Measurements from ENCODE around the gene ZRANB1.

The ZRANB1 gene

DNA sequence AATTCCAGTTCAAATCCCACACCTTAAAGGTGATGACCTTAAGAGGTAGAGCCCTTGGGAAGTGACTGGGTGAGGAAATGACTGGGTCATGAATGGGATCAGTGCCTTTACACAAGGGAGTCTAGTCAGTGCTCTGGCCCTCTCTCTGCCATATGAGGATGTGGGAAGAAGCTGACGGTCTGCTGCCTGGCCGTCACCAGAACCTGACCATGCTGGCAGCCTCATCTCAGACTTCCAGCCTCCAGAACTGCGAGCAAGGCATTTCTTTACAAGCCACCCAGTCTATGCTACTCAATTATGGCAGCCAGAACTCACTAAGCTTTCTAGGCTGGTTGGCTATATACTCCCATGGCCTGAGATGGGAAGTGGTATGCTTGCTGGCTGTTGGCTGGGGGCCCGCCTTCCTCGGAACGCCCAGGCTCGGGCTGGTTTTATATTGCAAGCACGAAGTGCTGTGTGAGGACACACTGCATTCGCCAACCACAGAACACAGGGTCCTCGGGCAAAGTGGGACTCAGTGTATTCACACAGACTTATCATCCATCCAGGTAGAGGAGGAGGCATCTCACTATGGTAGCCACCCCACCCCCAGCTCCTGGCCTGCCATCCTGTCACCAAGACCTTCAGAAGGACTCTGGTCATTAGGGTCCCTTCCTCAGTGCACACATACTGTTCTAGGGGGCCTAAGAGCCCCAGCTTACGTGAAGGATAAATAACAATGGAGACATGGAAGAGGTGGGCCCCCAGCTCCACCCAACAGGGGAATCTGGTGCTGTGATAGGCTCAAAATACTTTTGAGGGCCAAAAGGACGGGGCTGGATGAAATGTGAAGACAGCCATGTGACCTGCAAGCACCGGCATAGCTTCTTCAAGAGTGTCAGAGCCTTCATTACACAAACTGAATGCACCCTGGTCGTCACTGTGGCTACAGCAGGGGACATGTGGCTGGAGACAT lies 49.0 kb downstream of the ZRANB1 start:
- Histone ChIP-seq H3K9me3 (ENCODE audit: control insufficient read depth in 5 of 5, low read length in 5 of 5) (no peaks in the 10 kb centered on the region), H3K9ac (ENCODE audit: low read length in 5 of 5) (no peak overlapping the region), H3K36me3 (ENCODE audit: control insufficient read depth in 5 of 5, insufficient read depth in 5 of 5, low read length in 5 of 5) (peaks cover 8 to 74% (median 72%) of the 10 kb centered on the region in 5 donors), H3K4me1 (ENCODE audit: control insufficient read depth in 5 of 5, insufficient read depth in 5 of 5, low read length in 5 of 5) (peaks cover 0 to 5% (median 0%) of the 10 kb centered on the region in 5 donors), H3K27ac (ENCODE audit: low read depth, low read length) (no peak overlapping the region), H3K4me3 (ENCODE audit: low read depth in 1 of 5, low read length in 5 of 5) (no peak overlapping the region), H3K27me3 (ENCODE audit: control insufficient read depth in 5 of 5, insufficient read depth in 4 of 5, low read length in 5 of 5) (no peaks in the 10 kb centered on the region)

DNA sequence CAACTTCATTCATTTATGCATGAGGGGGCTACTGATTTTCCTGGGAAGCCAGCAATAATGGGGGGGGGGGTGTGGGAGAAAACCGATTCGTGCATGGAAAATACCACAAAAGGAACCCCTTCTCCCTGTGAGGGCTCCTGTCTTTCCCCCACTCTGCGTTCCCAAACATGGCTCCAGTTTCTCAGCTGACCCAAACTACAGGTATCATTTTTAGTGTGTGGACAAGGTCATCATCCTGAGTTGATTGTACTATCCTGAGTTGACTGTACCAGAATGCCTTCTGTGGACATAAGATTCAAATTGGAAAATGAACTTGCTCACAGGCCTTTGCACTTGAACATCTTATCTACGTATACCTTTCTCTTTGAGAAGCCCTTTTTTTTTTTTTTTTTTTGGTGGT lies 49.9 kb downstream of the ZRANB1 start:
- Histone ChIP-seq H3K9me3 (ENCODE audit: control insufficient read depth in 5 of 5, low read length in 5 of 5) (no peaks in the 10 kb centered on the region), H3K36me3 (ENCODE audit: control insufficient read depth in 5 of 5, insufficient read depth in 5 of 5, low read length in 5 of 5) (peaks cover 7 to 76% (median 72%) of the 10 kb centered on the region in 5 donors), H3K4me3 (ENCODE audit: low read depth in 1 of 5, low read length in 5 of 5) (no peak overlapping the region), H3K27ac (ENCODE audit: low read depth, low read length) (no peak overlapping the region), H3K9ac (ENCODE audit: low read length in 5 of 5) (no peak overlapping the region), H3K4me1 (ENCODE audit: control insufficient read depth in 5 of 5, insufficient read depth in 5 of 5, low read length in 5 of 5) (peaks cover 0 to 5% (median 0%) of the 10 kb centered on the region in 5 donors), H3K27me3 (ENCODE audit: control insufficient read depth in 5 of 5, insufficient read depth in 4 of 5, low read length in 5 of 5) (no peaks in the 10 kb centered on the region)

GRCh38 chr10:124992462-124993344 lies 50.8 kb downstream of the ZRANB1 start:
- no peak overlapping the region for H3K9ac ChIP-seq (ENCODE audit: low read length in 5 of 5)
- H3K36me3 ChIP-seq (ENCODE audit: control insufficient read depth in 5 of 5, insufficient read depth in 5 of 5, low read length in 5 of 5) = peaks cover 4 to 77% (median 75%) of the 10 kb centered on the region in 5 donors
- H3K27ac ChIP-seq (ENCODE audit: low read depth, low read length) = no peak overlapping the region

GRCh38 chr10:124993345-124993708 lies 51.4 kb downstream of the ZRANB1 start:
- H3K36me3 ChIP-seq (ENCODE audit: control insufficient read depth in 5 of 5, insufficient read depth in 5 of 5, low read length in 5 of 5) = peaks cover under 1 to 82% (median 76%) of the 10 kb centered on the region in 5 donors
- no peaks in the 10 kb centered on the region for H3K27me3 ChIP-seq (ENCODE audit: control insufficient read depth in 5 of 5, insufficient read depth in 4 of 5, low read length in 5 of 5)
- H3K27ac ChIP-seq (ENCODE audit: low read depth, low read length) = no peak overlapping the region
- peaks cover 0 to 5% (median 0%) of the 10 kb centered on the region in 5 donors for H3K4me1 ChIP-seq (ENCODE audit: control insufficient read depth in 5 of 5, insufficient read depth in 5 of 5, low read length in 5 of 5)
- H3K4me3 ChIP-seq (ENCODE audit: low read depth in 1 of 5, low read length in 5 of 5) = no peak overlapping the region
- no peak overlapping the region for H3K9ac ChIP-seq (ENCODE audit: low read length in 5 of 5)
- H3K9me3 ChIP-seq (ENCODE audit: control insufficient read depth in 5 of 5, low read length in 5 of 5) = no peaks in the 10 kb centered on the region

More at GRCh38 chr10:124992462-124993344, 50.8 kb downstream of the ZRANB1 start:
- H3K27me3 ChIP-seq (ENCODE audit: control insufficient read depth in 5 of 5, insufficient read depth in 4 of 5, low read length in 5 of 5) = no peaks in the 10 kb centered on the region
- H3K4me1 ChIP-seq (ENCODE audit: control insufficient read depth in 5 of 5, insufficient read depth in 5 of 5, low read length in 5 of 5) = peaks cover 0 to 5% (median 0%) of the 10 kb centered on the region in 5 donors
- H3K9me3 ChIP-seq (ENCODE audit: control insufficient read depth in 5 of 5, low read length in 5 of 5) = no peaks in the 10 kb centered on the region
- H3K4me3 ChIP-seq (ENCODE audit: low read depth in 1 of 5, low read length in 5 of 5) = no peak overlapping the region

DNA sequence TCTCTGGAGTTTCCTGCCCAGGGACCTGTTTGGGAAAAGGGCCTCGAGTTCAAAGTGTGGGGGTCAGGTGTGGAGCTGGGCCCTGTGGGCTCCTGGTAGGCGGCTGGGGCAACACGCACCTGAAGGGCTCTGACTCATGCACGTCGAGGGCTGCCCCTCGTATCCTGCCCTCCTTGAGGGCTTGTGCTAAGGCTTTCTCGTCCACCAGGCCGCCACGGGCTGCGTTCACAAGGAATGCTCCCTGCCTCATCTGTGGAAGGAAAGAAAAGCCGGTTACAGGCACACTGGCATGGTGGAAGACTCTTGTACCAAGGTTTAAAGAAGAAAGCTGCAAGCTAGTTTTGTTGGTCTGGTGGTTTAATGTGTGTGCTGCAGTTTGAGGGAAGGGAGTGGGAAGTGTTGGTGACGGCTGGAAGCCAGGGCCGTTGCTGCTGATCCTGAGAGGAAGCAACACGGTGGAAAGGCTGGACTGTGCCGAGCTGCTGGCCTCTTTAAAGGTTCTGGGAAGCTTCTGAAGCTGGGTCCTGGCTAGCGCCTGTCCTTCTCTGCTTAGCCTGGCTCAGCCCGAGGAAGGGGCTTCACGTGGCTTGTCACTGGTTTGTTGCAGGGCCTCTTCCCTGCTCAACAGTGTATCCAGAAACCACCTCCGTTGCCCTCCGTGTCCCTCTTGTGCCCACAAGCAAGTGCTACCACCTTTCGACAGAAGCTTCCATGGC lies 52.0 kb downstream of the ZRANB1 start:
- Histone ChIP-seq H3K9ac (ENCODE audit: low read length in 5 of 5) (no peak overlapping the region), H3K4me1 (ENCODE audit: control insufficient read depth in 5 of 5, insufficient read depth in 5 of 5, low read length in 5 of 5) (peaks cover 0 to 9% (median 2%) of the 10 kb centered on the region in 5 donors), H3K4me3 (ENCODE audit: low read depth in 1 of 5, low read length in 5 of 5) (no peak overlapping the region), H3K36me3 (ENCODE audit: control insufficient read depth in 5 of 5, insufficient read depth in 5 of 5, low read length in 5 of 5) (peaks cover 0 to 87% (median 76%) of the 10 kb centered on the region in 5 donors), H3K27ac (ENCODE audit: low read depth, low read length) (no peak overlapping the region), H3K9me3 (ENCODE audit: control insufficient read depth in 5 of 5, low read length in 5 of 5) (no peaks in the 10 kb centered on the region), H3K27me3 (ENCODE audit: control insufficient read depth in 5 of 5, insufficient read depth in 4 of 5, low read length in 5 of 5) (no peaks in the 10 kb centered on the region)

- Histone ChIP-seq H3K9ac (ENCODE audit: low read length in 5 of 5) (no peak overlapping the region), H3K27me3 (ENCODE audit: control insufficient read depth in 5 of 5, insufficient read depth in 4 of 5, low read length in 5 of 5) (no peaks in the 10 kb centered on the region), H3K4me1 (ENCODE audit: control insufficient read depth in 5 of 5, insufficient read depth in 5 of 5, low read length in 5 of 5) (peaks cover 5 to 17% (median 10%) of the 10 kb centered on the region in 5 donors), H3K9me3 (ENCODE audit: control insufficient read depth in 5 of 5, low read length in 5 of 5) (no peaks in the 10 kb centered on the region), H3K36me3 (ENCODE audit: control insufficient read depth in 5 of 5, insufficient read depth in 5 of 5, low read length in 5 of 5) (peaks cover 0 to 88% (median 78%) of the 10 kb centered on the region in 5 donors), H3K4me3 (ENCODE audit: low read depth in 1 of 5, low read length in 5 of 5) (no peak overlapping the region), H3K27ac (ENCODE audit: low read depth, low read length) (no peak overlapping the region)
These were observed 52.9 kb downstream of the ZRANB1 start for GRCh38 chr10:124994573-124995473.

DNA sequence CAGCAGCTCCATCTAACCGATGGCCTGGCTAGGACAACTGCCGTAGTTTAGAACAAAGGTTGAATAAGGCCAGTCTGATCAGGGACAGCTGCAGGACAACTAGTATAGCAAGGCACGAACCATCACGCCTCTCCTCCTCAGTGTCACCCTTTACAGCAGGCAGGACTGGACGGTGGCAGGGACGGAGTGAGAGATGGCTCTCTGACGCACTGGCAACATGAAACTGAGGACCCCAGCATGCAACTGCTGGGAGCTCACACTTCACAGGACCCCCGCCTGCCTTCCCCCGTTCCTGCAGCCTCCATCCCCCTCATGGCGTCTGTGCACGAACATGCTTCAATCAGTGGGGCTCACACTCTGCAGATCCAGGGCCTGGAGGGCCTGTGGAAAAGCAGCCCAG lies 53.7 kb downstream of the ZRANB1 start:
- H3K27me3 ChIP-seq (ENCODE audit: control insufficient read depth in 5 of 5, insufficient read depth in 4 of 5, low read length in 5 of 5) = no peaks in the 10 kb centered on the region
- no peak overlapping the region for H3K4me3 ChIP-seq (ENCODE audit: low read depth in 1 of 5, low read length in 5 of 5)
- no peak overlapping the region for H3K27ac ChIP-seq (ENCODE audit: low read depth, low read length)
- H3K36me3 ChIP-seq (ENCODE audit: control insufficient read depth in 5 of 5, insufficient read depth in 5 of 5, low read length in 5 of 5) = peaks cover 0 to 93% (median 79%) of the 10 kb centered on the region in 5 donors
- H3K9ac ChIP-seq (ENCODE audit: low read length in 5 of 5) = no peak overlapping the region
- H3K4me1 ChIP-seq (ENCODE audit: control insufficient read depth in 5 of 5, insufficient read depth in 5 of 5, low read length in 5 of 5) = peaks cover 7 to 23% (median 18%) of the 10 kb centered on the region in 5 donors
- no peaks in the 10 kb centered on the region for H3K9me3 ChIP-seq (ENCODE audit: control insufficient read depth in 5 of 5, low read length in 5 of 5)

- peaks cover 7 to 25% (median 18%) of the 10 kb centered on the region in 5 donors for H3K4me1 ChIP-seq (ENCODE audit: control insufficient read depth in 5 of 5, insufficient read depth in 5 of 5, low read length in 5 of 5)
- no peak overlapping the region for H3K27ac ChIP-seq (ENCODE audit: low read depth, low read length)
- no peaks in the 10 kb centered on the region for H3K9me3 ChIP-seq (ENCODE audit: control insufficient read depth in 5 of 5, low read length in 5 of 5)
- H3K36me3 ChIP-seq (ENCODE audit: control insufficient read depth in 5 of 5, insufficient read depth in 5 of 5, low read length in 5 of 5) = peaks cover 0 to 93% (median 76%) of the 10 kb centered on the region in 5 donors
- H3K9ac ChIP-seq (ENCODE audit: low read length in 5 of 5) = no peak overlapping the region
- H3K27me3 ChIP-seq (ENCODE audit: control insufficient read depth in 5 of 5, insufficient read depth in 4 of 5, low read length in 5 of 5) = no peaks in the 10 kb centered on the region
- no peak overlapping the region for H3K4me3 ChIP-seq (ENCODE audit: low read depth in 1 of 5, low read length in 5 of 5)
These were observed 54.4 kb downstream of the ZRANB1 start for GRCh38 chr10:124996127-124996853.
